GM12878 (cell line): ENCODE results near the gene HSP90AB1. TPM values are rescaled to one million over a fixed set of nuclear protein-coding genes. Genes with fewer than 3 reads are reported as not detected.

ENCODE experiments used
- BHLHE40 ChIP-seq, 2 experiments: fragments of 450-650 bp in 1 of 2; IDR thresholded peaks; 2 replicates each; pipeline ENCODE4 v1.6.1; 2011 to 2017; ENCODE audit warnings: low read depth in 2 of 2, borderline replicate concordance in 1 of 2, improper control_type of control experiment in 1 of 2, low read length in 1 of 2, mild to moderate bottlenecking in 1 of 2
- CHD1 ChIP-seq: IDR thresholded peaks from 2 replicates; pipeline ENCODE4 v1.6.1; 2012; ENCODE audit warnings: low read depth, low read length, improper control_type of control experiment
- CREM ChIP-seq: IDR thresholded peaks from 2 replicates; pipeline ENCODE4 v1.6.1; 2014; ENCODE audit warnings: antibody characterized with exemption, low read depth
- FOS ChIP-seq: IDR thresholded peaks from 3 replicates; pipeline ENCODE4 v1.6.1; 2011; ENCODE audit warnings: borderline replicate concordance; ENCODE audit not compliant: insufficient read length; ENCODE audit errors: extremely low read depth
- IRF4 ChIP-seq: IDR thresholded peaks from 2 replicates; pipeline ENCODE4 v1.6.1; 2011; ENCODE audit warnings: low read depth, low read length
- JUNB ChIP-seq: IDR thresholded peaks from 2 replicates; pipeline ENCODE4 v1.6.1; 2016; ENCODE audit warnings: antibody characterized with exemption, mild to moderate bottlenecking
- MTA2 ChIP-seq: fragments of 450-650 bp; IDR thresholded peaks from 2 replicates; pipeline ENCODE4 v1.6.1; 2016; ENCODE audit warnings: low read depth, mild to moderate bottlenecking, moderate library complexity
- MYB ChIP-seq: fragments of 150-350 bp; IDR thresholded peaks from 2 replicates; pipeline ENCODE4 v1.6.1; 2014; ENCODE audit warnings: mild to moderate bottlenecking, low read depth, low read length, borderline replicate concordance
- MYC ChIP-seq: IDR thresholded peaks from 2 replicates; pipeline ENCODE4 v1.6.1; 2011; ENCODE audit warnings: mild to moderate bottlenecking, low read length, moderate library complexity, inconsistent platforms; ENCODE audit not compliant: insufficient read depth, insufficient replicate concordance, insufficient read length, severe bottlenecking
- NRF1 ChIP-seq: conservative IDR thresholded peaks from 2 replicates; pipeline ENCODE4 v1.6.1; 2011; ENCODE audit warnings: mild to moderate bottlenecking, low read depth, low read length, improper control_type of control experiment
- PML ChIP-seq: IDR thresholded peaks from 2 replicates; pipeline ENCODE4 v1.6.1; 2012; ENCODE audit warnings: low read length, inconsistent platforms
- RCOR1 ChIP-seq: conservative IDR thresholded peaks from 2 replicates; pipeline ENCODE4 v1.6.1; 2012; ENCODE audit warnings: low read depth, low read length, improper control_type of control experiment
- RUNX3 ChIP-seq: IDR thresholded peaks from 2 replicates; pipeline ENCODE4 v1.6.1; 2012; ENCODE audit warnings: low read length, inconsistent platforms
- SMAD1 ChIP-seq: fragments of 450-650 bp; IDR thresholded peaks from 2 replicates; pipeline ENCODE4 v1.6.1; 2018; ENCODE audit warnings: mild to moderate bottlenecking, low read depth; ENCODE audit not compliant: partially characterized antibody
- SMAD5 ChIP-seq: IDR thresholded peaks from 2 replicates; pipeline ENCODE4 v1.6.1; 2016; ENCODE audit warnings: antibody characterized with exemption, low read depth
- SMARCA5 ChIP-seq: fragments of 450-650 bp; IDR thresholded peaks from 2 replicates; pipeline ENCODE4 v1.6.1; 2017; ENCODE audit warnings: mild to moderate bottlenecking
- TBL1XR1 ChIP-seq: IDR thresholded peaks from 2 replicates; pipeline ENCODE4 v1.6.1; 2012; ENCODE audit warnings: low read depth, low read length, improper control_type of control experiment
- ZNF217 ChIP-seq: fragments of 450-650 bp; IDR thresholded peaks from 2 replicates; pipeline ENCODE4 v1.6.1; 2017; ENCODE audit warnings: antibody characterized with exemption, mild to moderate bottlenecking
- polyA plus RNA-seq, 11 experiments: library from polyadenylated mRNA; depleted of rRNA in 4 of 11; unstranded in 6 of 11; stranded (reverse) in 5 of 11; fragments of >200 nt; fragmentation: Nextera tagmentation in 4 of 11; fragmentation: Illumina TruSeq in 1 of 11; extraction: Ambion mirVana in 4 of 11; extraction: Trizol in 1 of 11; gene quantifications; 1 replicate in 1 of 11; 2 replicates in 10 of 11; pipeline versions ENCODE4 v1.2.1 to v1.2.3, GENCODE V29; 2011 to 2016; ENCODE audit warnings: inconsistent platforms in 2 of 11, missing spikeins in 2 of 11, low read depth in 1 of 11
- total RNA-seq, 4 experiments: library from RNA; depleted of rRNA in 3 of 4; stranded (reverse); fragments of >200 nt in 3 of 4; fragmentation: Illumina TruSeq in 1 of 4; extraction: Trizol in 1 of 4; gene quantifications; 2 replicates each; pipeline versions ENCODE4 v1.2.1 to v1.2.3, GENCODE V29; 2013 to 2021
- TF ChIP-seq, protein P1 (sequence below): IDR thresholded peaks from 2 replicates; pipeline ENCODE4 v1.6.1; 2011; ENCODE audit warnings: low read depth, mild to moderate bottlenecking, low read length, moderate library complexity, borderline replicate concordance; ENCODE audit errors: extremely low read depth
- TF ChIP-seq, protein P2 (sequence below): fragments of 450-650 bp; IDR thresholded peaks from 2 replicates; pipeline ENCODE4 v1.6.1; 2018; ENCODE audit warnings: borderline replicate concordance, mild to moderate bottlenecking; ENCODE audit not compliant: partially characterized antibody
- TF ChIP-seq, protein P3 (sequence below): fragments of 450-650 bp; IDR thresholded peaks from 2 replicates; pipeline ENCODE4 v1.6.1; 2018; ENCODE audit warnings: mild to moderate bottlenecking, low read depth, moderate library complexity; ENCODE audit not compliant: partially characterized antibody
- TF ChIP-seq, protein P4 (sequence below): fragments of 450-650 bp; IDR thresholded peaks from 2 replicates; pipeline ENCODE4 v1.6.1; 2017; ENCODE audit warnings: mild to moderate bottlenecking

Gene HSP90AB1
- total and polyA plus RNA-seq, 10 of the 15 experiments (the other 5 are each of a cell fraction or from before 2014, with no cell fraction given), result 988 to 1,682 (median 1,146) TPM

DNA sequence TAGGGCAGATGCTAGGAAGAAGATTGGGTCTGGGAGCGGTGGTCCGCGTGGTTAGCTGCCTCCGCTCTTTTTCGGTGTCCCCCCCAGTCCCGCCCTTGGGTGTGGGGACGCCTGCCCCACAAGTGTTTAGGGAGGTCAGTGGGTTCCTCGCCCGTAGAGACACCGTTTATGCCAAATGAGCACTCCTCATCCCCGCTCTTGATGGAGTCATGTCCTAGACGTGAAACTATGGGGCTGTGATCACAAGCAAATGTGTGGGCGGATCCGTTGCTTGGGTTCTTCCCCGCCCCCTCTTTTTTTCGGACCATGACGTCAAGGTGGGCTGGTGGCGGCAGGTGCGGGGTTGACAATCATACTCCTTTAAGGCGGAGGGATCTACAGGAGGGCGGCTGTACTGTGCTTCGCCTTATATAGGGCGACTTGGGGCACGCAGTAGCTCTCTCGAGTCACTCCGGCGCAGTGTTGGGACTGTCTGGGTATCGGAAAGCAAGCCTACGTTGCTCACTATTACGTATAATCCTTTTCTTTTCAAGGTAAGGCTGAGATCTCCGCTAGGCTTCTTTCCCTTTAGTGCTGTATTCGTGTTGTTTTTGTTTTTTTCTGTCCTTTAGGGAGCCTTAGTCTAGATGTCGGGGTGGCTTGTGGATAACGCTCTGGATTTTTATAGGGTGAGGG lies at the start of gene HSP90AB1 (continued):
- TF ChIP-seq FOS (no peak), CREM (peak; percentile 91), SMARCA5 (peak; percentile 66), SMAD5 (peak; percentile 99), RUNX3 (peak; percentile 79), MTA2 (peak; percentile 4), BHLHE40 (IDR thresholded peaks at IDR 0.05; ENCODE audit: borderline replicate concordance in 1 of 2, low read depth in 2 of 2, low read length in 1 of 2) (peak; percentile 84 to 91), MYB (0 out of 2 replicates have a peak, but pooled peaks have one; percentile 19), MYC (peak; percentile 9), TBL1XR1 (peak; percentile 63), JUNB (peak; percentile 55), NRF1 (no peak), ZNF217 (no peak; the same call in 1 of the 2 replicates), SMAD1 (peak; percentile 98), RCOR1 (no peak), PML (peak; percentile 100), IRF4 (peak; percentile 44), CHD1 (peak; percentile 95; the same call in 1 of the 2 replicates)
- TF ChIP-seq, protein P1, sequence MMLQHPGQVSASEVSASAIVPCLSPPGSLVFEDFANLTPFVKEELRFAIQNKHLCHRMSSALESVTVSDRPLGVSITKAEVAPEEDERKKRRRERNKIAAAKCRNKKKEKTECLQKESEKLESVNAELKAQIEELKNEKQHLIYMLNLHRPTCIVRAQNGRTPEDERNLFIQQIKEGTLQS, result no peak
- TF ChIP-seq, protein P2, sequence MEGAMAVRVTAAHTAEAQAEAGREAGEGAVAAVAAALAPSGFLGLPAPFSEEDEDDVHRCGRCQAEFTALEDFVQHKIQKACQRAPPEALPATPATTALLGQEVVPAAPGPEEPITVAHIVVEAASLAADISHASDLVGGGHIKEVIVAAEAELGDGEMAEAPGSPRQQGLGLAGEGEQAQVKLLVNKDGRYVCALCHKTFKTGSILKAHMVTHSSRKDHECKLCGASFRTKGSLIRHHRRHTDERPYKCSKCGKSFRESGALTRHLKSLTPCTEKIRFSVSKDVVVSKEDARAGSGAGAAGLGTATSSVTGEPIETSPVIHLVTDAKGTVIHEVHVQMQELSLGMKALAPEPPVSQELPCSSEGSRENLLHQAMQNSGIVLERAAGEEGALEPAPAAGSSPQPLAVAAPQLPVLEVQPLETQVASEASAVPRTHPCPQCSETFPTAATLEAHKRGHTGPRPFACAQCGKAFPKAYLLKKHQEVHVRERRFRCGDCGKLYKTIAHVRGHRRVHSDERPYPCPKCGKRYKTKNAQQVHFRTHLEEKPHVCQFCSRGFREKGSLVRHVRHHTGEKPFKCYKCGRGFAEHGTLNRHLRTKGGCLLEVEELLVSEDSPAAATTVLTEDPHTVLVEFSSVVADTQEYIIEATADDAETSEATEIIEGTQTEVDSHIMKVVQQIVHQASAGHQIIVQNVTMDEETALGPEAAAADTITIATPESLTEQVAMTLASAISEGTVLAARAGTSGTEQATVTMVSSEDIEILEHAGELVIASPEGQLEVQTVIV, result peak; percentile 59
- TF ChIP-seq, protein P3, sequence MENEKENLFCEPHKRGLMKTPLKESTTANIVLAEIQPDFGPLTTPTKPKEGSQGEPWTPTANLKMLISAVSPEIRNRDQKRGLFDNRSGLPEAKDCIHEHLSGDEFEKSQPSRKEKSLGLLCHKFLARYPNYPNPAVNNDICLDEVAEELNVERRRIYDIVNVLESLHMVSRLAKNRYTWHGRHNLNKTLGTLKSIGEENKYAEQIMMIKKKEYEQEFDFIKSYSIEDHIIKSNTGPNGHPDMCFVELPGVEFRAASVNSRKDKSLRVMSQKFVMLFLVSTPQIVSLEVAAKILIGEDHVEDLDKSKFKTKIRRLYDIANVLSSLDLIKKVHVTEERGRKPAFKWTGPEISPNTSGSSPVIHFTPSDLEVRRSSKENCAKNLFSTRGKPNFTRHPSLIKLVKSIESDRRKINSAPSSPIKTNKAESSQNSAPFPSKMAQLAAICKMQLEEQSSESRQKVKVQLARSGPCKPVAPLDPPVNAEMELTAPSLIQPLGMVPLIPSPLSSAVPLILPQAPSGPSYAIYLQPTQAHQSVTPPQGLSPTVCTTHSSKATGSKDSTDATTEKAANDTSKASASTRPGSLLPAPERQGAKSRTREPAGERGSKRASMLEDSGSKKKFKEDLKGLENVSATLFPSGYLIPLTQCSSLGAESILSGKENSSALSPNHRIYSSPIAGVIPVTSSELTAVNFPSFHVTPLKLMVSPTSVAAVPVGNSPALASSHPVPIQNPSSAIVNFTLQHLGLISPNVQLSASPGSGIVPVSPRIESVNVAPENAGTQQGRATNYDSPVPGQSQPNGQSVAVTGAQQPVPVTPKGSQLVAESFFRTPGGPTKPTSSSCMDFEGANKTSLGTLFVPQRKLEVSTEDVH, result peak; percentile 81
- TF ChIP-seq, protein P4, sequence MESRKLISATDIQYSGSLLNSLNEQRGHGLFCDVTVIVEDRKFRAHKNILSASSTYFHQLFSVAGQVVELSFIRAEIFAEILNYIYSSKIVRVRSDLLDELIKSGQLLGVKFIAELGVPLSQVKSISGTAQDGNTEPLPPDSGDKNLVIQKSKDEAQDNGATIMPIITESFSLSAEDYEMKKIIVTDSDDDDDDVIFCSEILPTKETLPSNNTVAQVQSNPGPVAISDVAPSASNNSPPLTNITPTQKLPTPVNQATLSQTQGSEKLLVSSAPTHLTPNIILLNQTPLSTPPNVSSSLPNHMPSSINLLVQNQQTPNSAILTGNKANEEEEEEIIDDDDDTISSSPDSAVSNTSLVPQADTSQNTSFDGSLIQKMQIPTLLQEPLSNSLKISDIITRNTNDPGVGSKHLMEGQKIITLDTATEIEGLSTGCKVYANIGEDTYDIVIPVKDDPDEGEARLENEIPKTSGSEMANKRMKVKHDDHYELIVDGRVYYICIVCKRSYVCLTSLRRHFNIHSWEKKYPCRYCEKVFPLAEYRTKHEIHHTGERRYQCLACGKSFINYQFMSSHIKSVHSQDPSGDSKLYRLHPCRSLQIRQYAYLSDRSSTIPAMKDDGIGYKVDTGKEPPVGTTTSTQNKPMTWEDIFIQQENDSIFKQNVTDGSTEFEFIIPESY, result 0 out of 2 replicates have a peak, but pooled peaks have one; percentile 73
